IPS-18a (cell line): ENCODE data around the gene ADAP1.
"Not testable (repeated sequence)": the region's sequence is repeated elsewhere in the genome, so short reads cannot be mapped to it uniquely, and the experiment has no call there.

Experiments
- H3K27ac ChIP-seq: one replicate; pipeline ENCODE4 v1.5.1; 2013; ENCODE audit warnings: low read length
- H3K27me3 ChIP-seq: one replicate; pipeline ENCODE4 v1.6.1; 2013; ENCODE audit warnings: mild to moderate bottlenecking, low read length; ENCODE audit not compliant: control insufficient read depth, insufficient read depth
- H3K36me3 ChIP-seq: one replicate; pipeline ENCODE4 v1.6.1; 2013; ENCODE audit warnings: low read depth, low read length; ENCODE audit not compliant: control insufficient read depth
- H3K4me1 ChIP-seq: one replicate; pipeline ENCODE4 v1.6.1; 2013; ENCODE audit warnings: low read depth, low read length; ENCODE audit not compliant: control insufficient read depth
- H3K4me3 ChIP-seq: one replicate; pipeline ENCODE4 v1.5.1; 2013; ENCODE audit warnings: low read length
- H3K9ac ChIP-seq: one replicate; pipeline ENCODE4 v1.6.1; 2013; ENCODE audit warnings: mild to moderate bottlenecking, low read length, moderate library complexity
- H3K9me3 ChIP-seq: one replicate; pipeline ENCODE4 v1.6.1; 2013; ENCODE audit warnings: low read depth, low read length; ENCODE audit not compliant: control insufficient read depth

Gene ADAP1

DNA sequence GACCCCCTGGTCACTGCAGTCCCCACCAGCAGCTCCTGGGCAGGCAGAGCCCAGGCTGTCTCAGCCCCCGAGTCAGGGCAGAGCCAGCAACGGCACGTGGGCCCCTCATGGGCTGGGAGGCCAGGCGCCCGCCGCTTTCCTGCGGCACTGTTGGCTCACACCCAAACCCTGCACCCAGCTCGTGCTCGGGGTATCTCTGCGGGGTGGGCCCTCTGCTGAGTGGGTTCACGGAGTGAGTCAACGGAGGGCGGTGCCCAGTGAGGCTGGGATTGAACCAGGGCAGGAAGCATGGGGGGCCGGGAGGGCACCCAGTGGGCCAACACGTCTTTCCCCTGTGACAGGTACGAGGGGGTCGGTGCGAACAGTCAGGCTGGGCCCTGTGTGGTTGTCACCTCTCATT is 28.9 kb downstream of the ADAP1 start:
- H3K9me3 ChIP-seq: no peaks in the 10 kb centered on the region
- H3K36me3 ChIP-seq: no peaks in the 10 kb centered on the region
- no peak overlapping the region for H3K9ac ChIP-seq
- no peak overlapping the region for H3K27ac ChIP-seq
- no peaks in the 10 kb centered on the region for H3K4me1 ChIP-seq
- H3K4me3 ChIP-seq: no peak overlapping the region
- H3K27me3 ChIP-seq: no peaks in the 10 kb centered on the region

DNA sequence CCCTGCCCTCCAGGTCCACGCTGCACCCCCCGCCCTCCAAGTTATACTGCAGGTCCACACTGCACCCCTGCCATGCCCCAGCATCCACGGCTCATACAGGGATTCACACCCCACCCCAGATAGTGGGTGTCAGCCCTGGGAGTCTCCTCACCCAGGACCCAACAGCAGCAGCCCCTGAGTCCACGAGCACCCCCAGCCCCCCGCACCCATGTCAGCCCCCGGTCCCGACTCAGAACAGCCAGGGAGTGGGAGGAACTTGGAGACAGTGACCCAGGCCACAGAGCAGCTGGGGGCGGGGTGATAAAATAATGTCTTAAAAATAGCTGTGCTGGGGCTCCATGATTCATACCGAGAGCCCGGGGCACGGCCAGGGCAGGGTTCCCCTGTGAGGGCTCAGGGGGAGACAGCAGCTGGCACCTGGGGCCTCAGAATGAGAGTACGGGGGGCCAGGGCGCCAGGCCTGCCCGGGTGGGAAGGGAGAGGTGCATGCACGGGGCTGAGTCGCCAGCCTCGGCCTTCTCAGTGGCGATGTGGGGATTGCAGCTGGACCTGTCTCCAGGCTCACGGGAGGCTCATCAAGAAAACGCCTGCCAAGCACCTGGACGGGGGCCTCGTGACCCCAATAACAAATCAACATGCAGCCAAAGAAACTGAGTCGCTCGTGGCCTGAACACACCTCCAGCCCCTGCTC is 29.8 kb downstream of the ADAP1 start:
- Histone ChIP-seq H3K36me3 (no peaks in the 10 kb centered on the region), H3K9ac (no peak overlapping the region), H3K9me3 (no peaks in the 10 kb centered on the region), H3K4me1 (no peaks in the 10 kb centered on the region), H3K27ac (no peak overlapping the region), H3K27me3 (no peaks in the 10 kb centered on the region), H3K4me3 (no peak overlapping the region)

DNA sequence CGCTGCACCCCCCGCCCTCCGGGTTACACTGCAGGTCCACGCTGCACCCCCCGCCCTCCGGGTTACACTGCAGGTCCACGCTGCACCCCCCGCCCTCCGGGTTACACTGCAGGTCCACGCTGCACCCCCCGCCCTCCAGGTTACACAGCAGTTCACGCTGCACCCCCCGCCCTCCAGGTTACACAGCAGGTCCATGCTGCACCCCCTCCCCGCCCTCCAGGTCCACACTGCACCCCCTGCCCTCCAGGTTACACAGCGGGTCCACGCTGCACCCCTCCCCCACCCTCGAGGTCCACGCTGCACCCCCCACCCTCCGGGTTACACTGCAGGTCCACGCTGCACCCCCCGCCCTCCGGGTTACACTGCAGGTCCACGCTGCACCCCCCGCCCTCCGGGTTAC is 30.4 kb downstream of the ADAP1 start:
- not testable (repeated sequence) for H3K27me3 ChIP-seq, H3K9me3 ChIP-seq, H3K9ac ChIP-seq, H3K4me3 ChIP-seq, H3K4me1 ChIP-seq, H3K36me3 ChIP-seq, H3K27ac ChIP-seq

DNA sequence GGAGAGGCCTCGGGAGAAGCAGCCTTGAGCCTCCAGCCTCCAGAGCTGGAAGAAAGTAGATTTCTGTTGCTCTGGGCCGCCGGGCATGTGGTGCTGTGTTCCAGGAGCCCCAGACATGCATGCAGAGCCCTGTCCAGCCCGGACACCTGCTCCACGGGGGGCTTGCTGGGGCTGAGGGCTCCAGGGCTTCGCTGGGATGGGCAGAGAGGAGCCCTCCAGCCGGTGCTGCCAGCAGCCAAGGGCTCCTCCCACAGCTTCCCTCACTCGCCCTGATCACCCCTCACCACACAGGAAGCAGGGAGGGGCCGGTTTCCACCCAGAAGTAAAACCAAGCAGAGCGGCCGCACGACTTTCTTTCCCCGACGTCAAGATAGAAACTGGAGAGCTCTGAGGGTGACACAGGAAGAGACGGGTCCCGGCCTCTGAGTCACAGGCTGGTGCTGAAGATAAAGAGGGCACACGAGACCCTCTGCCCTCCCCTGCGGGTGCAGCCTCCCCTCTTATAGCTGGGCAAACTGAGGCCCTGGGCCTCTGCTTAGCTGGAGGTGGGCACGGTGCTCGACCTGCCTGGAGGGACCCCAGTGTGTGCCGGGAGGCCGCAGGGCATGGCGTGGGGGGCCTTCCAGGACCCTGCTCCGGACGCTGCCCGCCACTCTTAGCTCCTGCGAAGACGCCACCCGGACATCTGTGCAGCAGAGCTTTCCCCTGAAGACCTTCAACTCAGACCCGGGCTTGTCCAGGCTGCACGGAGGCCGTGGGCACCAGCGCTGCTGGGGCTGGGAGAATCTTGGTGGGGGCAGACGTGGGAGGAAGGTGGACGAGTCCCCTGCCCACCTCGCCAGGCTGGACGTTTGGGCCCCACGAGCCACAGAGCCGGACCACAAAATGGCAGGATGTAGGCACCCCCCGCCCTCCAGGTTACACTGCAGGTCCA is 31.1 kb downstream of the ADAP1 start:
- Histone ChIP-seq H3K36me3 (no peaks in the 10 kb centered on the region), H3K27ac (no peak overlapping the region), H3K27me3 (no peaks in the 10 kb centered on the region), H3K4me3 (no peak overlapping the region), H3K4me1 (no peaks in the 10 kb centered on the region), H3K9me3 (no peaks in the 10 kb centered on the region), H3K9ac (no peak overlapping the region)

DNA sequence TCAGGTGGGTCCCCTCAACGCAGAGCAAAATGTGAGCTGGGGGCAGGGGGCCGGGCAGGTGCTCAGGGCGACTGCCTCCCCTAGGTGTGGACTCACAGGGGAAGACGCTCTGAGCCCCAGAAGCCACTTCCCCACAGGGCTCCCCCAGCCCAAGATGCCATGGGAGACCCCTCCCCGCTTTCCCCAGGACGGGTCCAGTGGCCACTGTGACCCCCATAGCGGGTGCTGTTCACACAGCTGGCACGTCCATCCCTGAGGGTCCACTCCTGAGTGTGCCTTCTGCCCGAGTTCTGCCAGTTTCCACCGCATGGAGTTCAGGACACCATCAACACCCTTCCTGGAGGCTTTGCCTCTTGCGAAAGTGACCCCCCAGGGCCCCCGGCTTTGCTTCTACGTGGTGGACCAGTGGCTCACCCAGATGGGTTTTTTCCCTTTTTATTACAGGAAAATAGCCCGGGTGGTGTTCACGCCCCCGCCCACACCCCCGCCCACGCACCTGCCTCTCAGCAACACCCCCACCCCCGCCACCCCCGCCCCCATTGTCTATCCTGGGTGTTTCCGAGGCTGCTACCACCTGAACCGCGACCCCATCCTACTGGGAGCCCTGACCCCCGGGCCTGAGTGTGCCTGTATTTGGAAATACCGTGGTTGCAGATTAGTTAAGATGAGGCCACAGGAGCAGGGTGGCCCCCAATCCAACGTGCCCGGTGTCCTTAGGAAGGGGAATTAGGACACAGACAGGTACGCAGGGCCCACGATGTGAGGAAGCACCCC is 32.0 kb downstream of the ADAP1 start:
- H3K9ac ChIP-seq: no peak overlapping the region
- no peak overlapping the region for H3K27ac ChIP-seq
- no peaks in the 10 kb centered on the region for H3K4me1 ChIP-seq
- H3K27me3 ChIP-seq: no peaks in the 10 kb centered on the region
- no peaks in the 10 kb centered on the region for H3K9me3 ChIP-seq
- no peak overlapping the region for H3K4me3 ChIP-seq
- H3K36me3 ChIP-seq: no peaks in the 10 kb centered on the region

DNA sequence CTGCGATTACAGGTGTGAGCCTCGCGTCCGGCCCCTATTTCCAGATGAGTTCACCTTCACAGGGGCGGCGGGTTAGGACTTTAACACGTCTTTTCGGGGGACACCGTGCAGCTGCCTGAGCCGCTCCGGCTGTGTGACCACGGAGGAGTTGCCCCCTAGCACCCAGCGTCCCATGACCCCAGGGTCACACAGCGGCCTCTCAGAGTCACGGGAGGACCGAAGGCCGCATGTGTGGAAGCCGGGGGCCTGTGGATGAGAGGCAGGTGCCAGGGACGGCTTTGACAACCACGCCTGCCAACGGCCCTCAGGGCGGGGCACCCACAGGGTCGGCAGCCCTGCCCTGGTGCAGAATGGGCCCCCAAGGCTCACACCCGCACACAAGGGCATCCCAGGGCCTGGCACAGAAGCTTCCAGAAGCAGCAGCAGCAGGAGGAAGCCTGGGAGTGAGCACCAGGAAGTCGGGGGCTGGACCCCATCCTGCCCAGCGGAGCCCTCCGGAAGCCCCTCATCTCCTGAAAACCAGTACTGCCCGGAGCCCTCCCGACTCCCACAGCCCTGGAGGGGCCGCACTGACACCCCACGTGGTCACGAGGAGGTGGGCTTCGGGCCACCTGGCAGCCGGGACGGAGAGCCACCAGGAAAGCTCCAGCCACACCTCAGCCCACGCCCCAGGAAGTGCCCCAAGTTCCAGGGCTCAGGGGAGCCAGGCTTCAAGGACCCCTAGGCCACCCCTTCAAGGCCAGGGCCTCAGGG is 32.7 kb downstream of the ADAP1 start:
- no peak overlapping the region for H3K27ac ChIP-seq
- no peaks in the 10 kb centered on the region for H3K36me3 ChIP-seq
- no peaks in the 10 kb centered on the region for H3K4me1 ChIP-seq
- no peaks in the 10 kb centered on the region for H3K9me3 ChIP-seq
- H3K9ac ChIP-seq: no peak overlapping the region
- no peaks in the 10 kb centered on the region for H3K27me3 ChIP-seq
- no peak overlapping the region for H3K4me3 ChIP-seq

DNA sequence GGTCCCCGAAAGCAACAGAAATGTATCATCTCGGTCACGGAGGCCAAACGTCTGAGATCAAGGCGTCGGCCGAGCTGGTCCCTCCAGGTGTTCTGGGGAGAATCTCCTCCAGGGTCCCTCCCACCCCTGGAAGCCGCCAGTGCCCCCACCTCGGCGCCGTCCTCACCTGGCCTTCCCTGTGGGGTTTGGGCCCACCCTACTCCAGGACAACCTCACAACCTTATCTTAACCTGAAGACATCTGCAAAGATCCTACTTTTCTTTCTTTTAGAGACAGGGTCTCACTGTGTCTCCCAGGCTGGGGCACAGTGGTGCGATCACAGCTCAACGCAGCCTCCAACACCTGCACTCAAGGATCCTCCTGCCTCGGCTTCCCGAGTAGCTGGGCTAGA is 33.4 kb downstream of the ADAP1 start:
- Histone ChIP-seq H3K9ac (no peak overlapping the region), H3K27ac (no peak overlapping the region), H3K9me3 (no peaks in the 10 kb centered on the region), H3K36me3 (no peaks in the 10 kb centered on the region), H3K4me3 (no peak overlapping the region), H3K27me3 (no peaks in the 10 kb centered on the region), H3K4me1 (no peaks in the 10 kb centered on the region)

DNA sequence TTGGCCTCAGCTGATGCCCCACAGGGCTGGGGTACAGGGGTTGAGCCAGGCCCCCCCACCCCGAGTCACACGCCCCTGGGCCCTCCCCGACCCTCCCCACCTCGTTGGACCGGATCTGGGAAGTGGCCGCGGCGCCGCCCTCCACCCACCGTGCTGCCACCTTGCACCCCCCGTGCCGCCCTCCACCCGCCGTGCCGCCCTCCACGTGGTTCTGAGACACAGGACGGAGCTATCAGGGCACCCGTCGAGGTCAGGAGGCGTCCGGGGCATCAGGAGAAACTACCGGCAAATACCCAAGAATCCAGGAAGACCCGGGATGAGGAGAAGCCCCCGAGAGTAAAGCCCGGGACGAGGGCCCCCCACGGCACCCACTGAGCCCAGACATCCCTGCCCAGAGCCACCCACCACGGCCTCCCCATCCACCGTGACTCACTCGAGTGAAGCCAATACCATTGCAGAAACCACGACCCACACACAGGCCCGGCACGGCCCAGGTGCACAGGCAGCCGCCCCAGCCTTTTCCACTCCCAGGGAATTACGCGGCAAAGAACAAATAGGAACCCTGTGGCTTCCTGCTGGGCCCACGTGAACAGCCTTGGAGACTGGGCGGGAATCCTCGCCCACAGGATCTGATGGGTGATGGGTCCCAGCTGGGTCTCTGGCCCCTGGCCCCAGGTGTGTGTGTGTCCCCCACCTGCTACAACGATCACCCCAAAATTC is 34.0 kb downstream of the ADAP1 start:
- no peaks in the 10 kb centered on the region for H3K27me3 ChIP-seq
- no peak overlapping the region for H3K9ac ChIP-seq
- H3K36me3 ChIP-seq: no peaks in the 10 kb centered on the region
- no peaks in the 10 kb centered on the region for H3K9me3 ChIP-seq
- H3K4me3 ChIP-seq: no peak overlapping the region
- no peak overlapping the region for H3K27ac ChIP-seq
- no peaks in the 10 kb centered on the region for H3K4me1 ChIP-seq

DNA sequence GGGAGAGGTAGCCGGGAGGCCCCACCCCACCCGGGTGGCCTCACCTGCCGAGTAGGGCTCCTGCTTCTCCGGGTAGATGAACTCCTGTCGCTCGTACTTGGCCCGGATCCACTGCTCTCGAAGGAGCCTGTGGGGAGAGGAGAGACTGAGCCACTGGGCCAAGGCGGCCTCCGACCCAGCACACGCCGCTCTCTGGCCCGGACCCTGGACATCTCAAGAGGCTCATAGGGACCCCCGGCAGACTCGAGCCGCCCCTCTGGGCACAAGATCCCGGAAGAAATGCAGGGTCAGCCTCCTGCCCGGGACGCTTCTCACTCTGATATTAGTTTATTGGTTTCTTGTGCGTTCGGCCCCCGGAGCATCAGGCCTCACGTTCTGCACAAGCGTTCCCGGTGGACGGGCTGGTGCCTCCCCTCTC is 34.5 kb downstream of the ADAP1 start:
- H3K36me3 ChIP-seq: no peaks in the 10 kb centered on the region
- no peaks in the 10 kb centered on the region for H3K27me3 ChIP-seq
- no peak overlapping the region for H3K4me3 ChIP-seq
- H3K9ac ChIP-seq: no peak overlapping the region
- H3K27ac ChIP-seq: no peak overlapping the region
- no peaks in the 10 kb centered on the region for H3K4me1 ChIP-seq
- H3K9me3 ChIP-seq: no peaks in the 10 kb centered on the region

DNA sequence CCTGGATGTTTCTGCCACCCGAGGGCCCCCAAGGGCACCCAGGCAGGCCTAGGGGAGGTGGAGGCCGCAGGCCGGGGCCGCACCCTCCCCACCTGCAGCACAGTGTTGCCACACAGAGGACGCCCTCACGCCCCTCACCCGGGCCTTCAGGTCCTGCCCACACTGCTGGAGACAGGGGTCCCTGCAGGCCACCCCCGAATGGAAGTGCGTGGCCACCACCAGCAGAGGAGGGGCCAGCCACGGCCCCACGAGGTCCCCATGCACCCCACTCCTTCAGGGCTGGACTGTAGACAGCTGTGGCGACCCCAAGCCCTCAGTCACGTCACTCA is 35.4 kb downstream of the ADAP1 start:
- H3K27ac ChIP-seq: no peak overlapping the region

More for the DNA sequence above, 35.4 kb downstream of the ADAP1 start:
- no peak overlapping the region for H3K9ac ChIP-seq
- no peaks in the 10 kb centered on the region for H3K4me1 ChIP-seq
- H3K27me3 ChIP-seq: no peaks in the 10 kb centered on the region
- no peaks in the 10 kb centered on the region for H3K9me3 ChIP-seq
- no peaks in the 10 kb centered on the region for H3K36me3 ChIP-seq
- no peak overlapping the region for H3K4me3 ChIP-seq
